SK-N-SH treated with all-trans-retinoic acid at 6 μM for 48 hours (cell line): ENCODE results near the gene DPAGT1.

Experiments used
- ARNTL ChIP-seq: fragments of 450-650 bp; formaldehyde crosslinking; IDR thresholded peaks from 2 replicates; pipeline ENCODE4 v1.5.0; 2020; ENCODE audit warnings: low read depth, mild to moderate bottlenecking, moderate library complexity, borderline replicate concordance
- BACH2 ChIP-seq: fragments of 250-450 bp; sonication (Bioruptor Pico); IDR thresholded peaks from 2 replicates; pipeline ENCODE4 v1.9.0; 2021; ENCODE audit warnings: mild to moderate bottlenecking, borderline replicate concordance
- CREB5 ChIP-seq: fragments of 250-450 bp; sonication (Bioruptor Pico); IDR thresholded peaks from 2 replicates; pipeline ENCODE4 v1.5.1; 2020; ENCODE audit warnings: low read depth, mild to moderate bottlenecking, moderate library complexity
- GLIS3 ChIP-seq: fragments of 250-450 bp; sonication (Bioruptor Pico); IDR thresholded peaks from 2 replicates; pipeline ENCODE4 v1.5.0; 2020; ENCODE audit warnings: mild to moderate bottlenecking, moderate library complexity
- OSR1 ChIP-seq: fragments of 250-450 bp; sonication (Bioruptor Pico); IDR thresholded peaks from 2 replicates; pipeline ENCODE4 v1.8.0; 2022; ENCODE audit warnings: moderate library complexity, mild to moderate bottlenecking, inconsistent platforms
- TOX ChIP-seq: fragments of 250-450 bp; sonication (Bioruptor Pico); IDR thresholded peaks from 2 replicates; pipeline ENCODE4 v1.8.0; 2021; ENCODE audit warnings: mild to moderate bottlenecking, moderate library complexity, borderline replicate concordance
- TSHZ2 ChIP-seq: fragments of 250-450 bp; sonication (Bioruptor Pico); IDR thresholded peaks from 2 replicates; pipeline ENCODE4 v1.5.0; 2020; ENCODE audit warnings: mild to moderate bottlenecking, moderate library complexity
- ZFP3 ChIP-seq: fragments of 250-450 bp; sonication (Bioruptor Pico); IDR thresholded peaks from 2 replicates; pipeline ENCODE4 v1.5.0; 2020; ENCODE audit warnings: mild to moderate bottlenecking, moderate library complexity
- ZFP30 ChIP-seq: fragments of 450-650 bp; formaldehyde crosslinking; IDR thresholded peaks from 2 replicates; pipeline ENCODE4 v1.5.0; 2022; ENCODE audit warnings: mild to moderate bottlenecking, moderate library complexity
- ZNF70 ChIP-seq: fragments of 450-650 bp; formaldehyde crosslinking; IDR thresholded peaks from 2 replicates; pipeline ENCODE4 v1.5.0; 2020; ENCODE audit warnings: mild to moderate bottlenecking, moderate library complexity

DNA sequence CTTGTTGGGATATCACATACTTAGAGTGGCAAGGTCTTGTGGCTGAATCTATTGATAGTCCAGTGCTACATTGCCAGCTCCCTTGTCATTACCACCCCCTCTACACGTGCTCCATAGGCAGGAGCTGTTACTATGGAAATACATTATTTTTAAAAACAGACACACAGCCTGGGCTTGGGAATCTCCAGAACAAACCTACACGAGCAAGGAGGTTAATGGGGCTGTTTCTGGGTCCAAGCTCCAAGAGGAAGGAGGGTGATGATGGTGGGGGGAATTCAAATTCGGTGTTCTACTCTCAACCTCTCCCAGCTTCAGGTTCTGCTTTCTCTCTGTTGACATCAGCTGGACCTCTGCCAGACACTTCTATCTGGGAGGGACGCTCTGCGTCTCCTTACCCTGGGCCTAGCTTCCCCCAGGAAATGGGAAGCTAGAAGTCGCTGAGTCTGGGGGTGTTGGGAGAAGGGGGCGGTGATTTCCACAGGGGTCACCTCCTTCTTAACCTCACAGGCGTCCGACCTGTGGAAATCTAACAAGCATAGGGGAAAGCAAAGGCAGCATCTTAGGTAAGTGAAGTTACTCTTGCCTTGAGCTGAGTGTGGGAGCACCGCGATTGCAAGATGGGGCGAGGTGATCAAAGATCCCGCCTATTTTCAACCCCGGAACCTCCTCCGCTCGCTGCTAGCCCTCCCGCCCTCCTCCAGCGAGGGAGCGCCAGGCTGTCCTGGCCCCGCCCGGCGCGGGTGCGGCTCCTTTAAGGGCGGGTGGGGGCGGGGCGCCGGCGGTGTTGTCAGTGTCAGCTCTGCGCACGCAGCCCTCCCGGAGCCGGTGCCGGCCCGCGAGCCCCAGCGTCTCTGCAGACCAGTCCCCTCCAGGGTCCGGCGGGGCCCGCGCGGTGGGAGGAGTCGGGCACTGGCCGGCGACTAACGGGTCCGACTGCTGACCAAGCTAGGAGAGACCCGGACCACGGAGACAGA, 5.2 kb upstream of the DPAGT1 start, which contains the start of gene C2CD2L:
- TF ChIP-seq BACH2 (no peak), ZNF70 (CRISPR knock-in tag) (no peak), TOX (CRISPR knock-in tag) (no peak), ZFP30 (CRISPR knock-in tag) (no peak), GLIS3 (CRISPR knock-in tag) (no peak), CREB5 (no peak), ZFP3 (CRISPR knock-in tag) (no peak), TSHZ2 (CRISPR knock-in tag) (no peak), ARNTL (CRISPR knock-in tag) (no peak), OSR1 (no peak)
